Measurements from ENCODE around the gene ALOX12B.
"Not testable (repeated sequence)": the region's sequence is repeated elsewhere in the genome, so short reads cannot be mapped to it uniquely, and the experiment has no call there.

The ALOX12B gene

GRCh38 chr17:8041249-8041928 is 46.1 kb downstream of the ALOX12B start:
- peak; percentile 87 for FAIRE-seq

- FAIRE-seq: no peak
Observed at GRCh38 chr17:8039611-8040168, 47.8 kb downstream of the ALOX12B start.

DNA sequence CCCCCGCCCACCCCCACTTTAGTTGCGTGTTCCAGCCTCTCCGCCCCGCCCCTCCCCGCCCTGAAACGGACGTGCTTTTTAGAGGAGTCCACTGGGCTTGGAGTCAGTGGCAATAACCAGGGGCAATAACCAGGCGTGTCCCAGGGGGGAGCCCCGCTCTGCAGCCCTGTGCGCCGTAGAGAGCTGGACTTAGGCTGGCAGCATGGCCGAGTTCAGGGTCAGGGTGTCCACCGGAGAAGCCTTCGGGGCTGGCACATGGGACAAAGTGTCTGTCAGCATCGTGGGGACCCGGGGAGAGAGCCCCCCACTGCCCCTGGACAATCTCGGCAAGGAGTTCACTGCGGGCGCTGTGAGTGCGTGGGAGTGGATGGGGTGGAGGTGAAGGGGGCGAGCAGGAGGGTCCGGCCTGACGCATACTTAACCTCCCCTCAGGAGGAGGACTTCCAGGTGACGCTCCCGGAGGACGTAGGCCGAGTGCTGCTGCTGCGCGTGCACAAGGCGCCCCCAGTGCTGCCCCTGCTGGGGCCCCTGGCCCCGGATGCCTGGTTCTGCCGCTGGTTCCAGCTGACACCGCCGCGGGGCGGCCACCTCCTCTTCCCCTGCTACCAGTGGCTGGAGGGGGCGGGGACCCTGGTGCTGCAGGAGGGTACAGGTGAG is 48.4 kb downstream of the ALOX12B start, which contains the start of gene ALOX15B:
Gene ALOX15B (plus strand): TSS at position 106 of the 657 bp plus-strand sequence. CDS start 97 bp downstream, at position 203.
- no peak for FAIRE-seq

DNA sequence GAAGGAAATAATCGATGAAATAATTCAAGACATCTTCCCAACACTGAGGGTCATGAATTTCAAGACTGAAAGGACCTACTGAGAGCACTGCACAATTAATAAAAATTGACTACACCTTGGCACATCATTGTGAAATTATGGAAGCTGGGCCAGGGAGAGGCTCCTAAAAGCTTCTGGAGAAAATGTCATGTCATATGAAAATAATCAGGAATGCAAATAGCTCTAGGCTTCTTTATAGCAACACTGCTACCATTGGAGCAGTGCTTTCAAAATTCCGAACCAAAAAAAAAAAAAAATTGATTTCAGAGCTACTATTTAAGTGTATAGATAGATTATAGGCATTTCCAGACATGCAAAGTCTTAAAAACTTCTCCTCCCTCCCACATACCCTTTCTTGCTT is 55.1 kb downstream of the ALOX12B start:
- no peak for FAIRE-seq

DNA sequence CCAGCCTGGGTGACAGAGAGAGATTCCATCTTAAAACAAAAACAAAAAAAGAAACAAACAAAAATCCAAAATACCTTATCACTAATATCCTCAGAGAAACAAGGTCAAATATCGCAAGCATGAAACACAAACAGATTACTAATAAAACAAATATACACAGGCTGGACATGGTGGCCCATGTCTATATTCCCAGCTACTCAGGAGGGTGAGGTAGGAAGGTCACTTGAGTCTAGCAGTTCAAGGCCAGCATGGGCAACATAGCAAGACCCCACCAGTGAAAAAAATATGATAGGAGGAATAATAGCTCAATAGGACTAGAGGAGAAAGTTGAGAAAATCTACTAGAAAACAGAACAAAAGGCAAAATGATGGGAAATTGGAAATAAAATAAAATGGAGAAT is 55.6 kb downstream of the ALOX12B start:
- no peak for FAIRE-seq

DNA sequence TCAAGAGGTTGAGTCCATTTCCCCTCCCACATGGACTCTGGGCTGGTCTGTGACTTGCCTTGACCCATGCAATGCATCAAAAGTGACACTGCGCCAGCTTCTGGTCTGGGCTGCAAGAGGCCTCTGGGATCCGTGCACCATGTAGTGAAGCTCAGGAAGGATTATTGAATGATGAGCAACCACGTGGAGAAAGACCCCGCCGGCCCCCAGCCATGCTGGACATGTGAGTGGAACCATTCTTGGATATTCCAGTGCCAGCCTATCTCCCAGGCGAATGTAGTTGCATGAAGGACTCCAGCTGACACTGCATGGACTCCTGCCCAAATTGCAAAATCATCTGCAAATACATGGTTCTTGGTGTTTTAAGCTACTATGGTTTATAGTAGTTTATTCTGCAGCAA is 56.3 kb downstream of the ALOX12B start:
- FAIRE-seq: no peak

DNA sequence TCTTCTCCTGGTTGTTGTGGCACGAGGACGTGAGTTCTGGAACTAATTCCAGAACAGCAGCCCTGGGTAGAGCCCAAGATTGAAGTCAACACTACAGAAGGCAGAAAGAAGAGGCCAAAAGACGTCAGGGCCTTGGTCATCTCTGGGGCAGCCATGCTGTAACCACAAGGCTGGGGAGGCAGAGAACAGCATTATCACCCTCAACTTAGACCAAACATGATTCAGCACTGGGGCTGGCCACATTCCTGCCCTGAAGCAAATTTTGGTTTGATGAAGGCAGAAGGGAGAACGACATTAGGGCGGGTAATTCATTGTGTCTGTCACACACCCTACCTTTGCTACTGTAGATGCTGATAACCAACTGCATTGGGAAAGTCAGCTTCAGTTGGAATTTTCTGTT is 58.4 kb downstream of the ALOX12B start:
- no peak for FAIRE-seq

GRCh38 chr17:8025176-8025911 is 62.2 kb downstream of the ALOX12B start:
- no peak for FAIRE-seq

- FAIRE-seq: not testable (repeated sequence)
Observed at GRCh38 chr17:8024161-8024560, 63.4 kb downstream of the ALOX12B start.
